ENCODE data around the gene AHRR. TPM values are rescaled to one million over a fixed set of nuclear protein-coding genes. Genes with fewer than 3 reads are reported as not detected.
A peak's percentile ranks its signal among the peaks of the same experiment; 100 is the strongest.

Gene AHRR
- total and polyA plus RNA-seq, 10 of the 15 experiments (the other 5 are each of a cell fraction or from before 2014, with no cell fraction given) = 0.90 to 35.2 (median 19.2) TPM

- TF ChIP-seq E4F1 (IDR thresholded peaks at IDR 0.05; ENCODE audit: borderline replicate concordance, partially characterized antibody) (no peak), SUPT20H (IDR thresholded peaks at IDR 0.05; ENCODE audit: borderline replicate concordance, control insufficient read depth, low read depth, low read length) (no peak), ELK1 (IDR thresholded peaks at IDR 0.05; ENCODE audit: low read depth, low read length) (peak; percentile 82), MXI1 (IDR thresholded peaks at IDR 0.05; ENCODE audit: low read depth, low read length) (peak; percentile 25; the same call in 1 of the 2 replicates), CHD1 (IDR thresholded peaks at IDR 0.05; ENCODE audit: low read depth, low read length) (no peak), KDM1A (IDR thresholded peaks at IDR 0.05; ENCODE audit: borderline replicate concordance) (no peak), ZNF384 (IDR thresholded peaks at IDR 0.05; ENCODE audit: borderline replicate concordance, low read depth, low read length) (no peak), RB1 (IDR thresholded peaks at IDR 0.05; ENCODE audit: borderline replicate concordance) (0 out of 2 replicates have a peak, but pooled peaks have one; percentile 39), RELB (IDR thresholded peaks at IDR 0.05; ENCODE audit: low read depth) (no peak; the same call in none of the 2 replicates), HDAC2 (IDR thresholded peaks at IDR 0.05) (no peak), SREBF1 (IDR thresholded peaks at IDR 0.05; ENCODE audit: low read length) (no peak), PRDM15 (CRISPR knock-in tag; IDR thresholded peaks at IDR 0.05) (no peak), STAT1 (conservative IDR thresholded peaks at IDR 0.05) (no peak), GATAD2B (conservative IDR thresholded peaks at IDR 0.05; ENCODE audit: low read depth) (0 out of 2 replicates have a peak, but pooled peaks have one; percentile 23), CEBPZ (IDR thresholded peaks at IDR 0.05; ENCODE audit: low read depth, low read length) (no peak), CREB1 (IDR thresholded peaks at IDR 0.05; ENCODE audit: low read depth) (no peak)
Measured at GRCh38 chr5:442335-443238, 121.1 kb downstream of the AHRR start, which contains the start of gene EXOC3 (continued).

Data from GM12878 (cell line).